Naive thymus-derived CD8-positive, alpha-beta T cell (primary cell): ENCODE data around the gene MUC20. TPM values are rescaled to one million over a fixed set of nuclear protein-coding genes. Genes with fewer than 3 reads are reported as not detected.

Source experiments
- ATAC-seq, 2 donors: fragments of 150-1000 bp; cut with Tn5 transposase in 1 of 2; sonication (Bioruptor Pico), chemical (Tn5 transposase) in 1 of 2; 1 replicate in 1 of 2; 2 replicates in 1 of 2; pipeline ENCODE4 v1.10.0; 2021; ENCODE audit warnings: mild to moderate bottlenecking in 2 of 2, moderate library complexity in 2 of 2
- POLR2A ChIA-PET: fragments of 350-600 bp; sonication (Branson Sonifier 250); formaldehyde crosslinking; loops from one replicate; lab custom pipeline; 2021; ENCODE audit warnings: antibody characterized with exemption; lab: Charles Lee
- DNase-seq, 10 donors: peaks; one replicate each; pipeline versions ENCODE4 v3.0.0 to v3.0.0-alpha.2; 2020 to 2022
- H3K27ac Mint-ChIP-seq, 10 donors: one replicate each; pipeline ENCODE4 v1.8.0; 2020 to 2022; ENCODE audit warnings: mild to moderate bottlenecking in 10 of 10, mixed read lengths in 10 of 10, moderate library complexity in 4 of 10, inconsistent platforms in 1 of 10
- H3K27me3 Mint-ChIP-seq, 5 donors: one replicate each; pipeline ENCODE4 v1.8.0; 2021 to 2022; ENCODE audit warnings: mixed read lengths in 5 of 5
- H3K36me3 Mint-ChIP-seq, 3 donors: one replicate each; pipeline ENCODE4 v1.8.0; 2020 to 2022; ENCODE audit warnings: mixed read lengths in 3 of 3, mild to moderate bottlenecking in 2 of 3, inconsistent platforms in 1 of 3
- H3K4me1 Mint-ChIP-seq, 4 donors: one replicate each; pipeline ENCODE4 v1.8.0; 2021 to 2022; ENCODE audit warnings: mixed read lengths in 4 of 4
- H3K4me3 Mint-ChIP-seq, 10 donors: one replicate each; pipeline ENCODE4 v1.8.0; 2020 to 2022; ENCODE audit warnings: mild to moderate bottlenecking in 10 of 10, mixed read lengths in 10 of 10, moderate library complexity in 6 of 10, inconsistent platforms in 1 of 10
- H3K9me3 Mint-ChIP-seq, 9 donors: one replicate each; pipeline ENCODE4 v1.8.0; 2020 to 2022; ENCODE audit warnings: mixed read lengths in 9 of 9, mild to moderate bottlenecking in 3 of 9, inconsistent platforms in 1 of 9, moderate library complexity in 1 of 9
- polyA plus RNA-seq, 3 donors: library from polyadenylated mRNA; unstranded; fragments of 300-500 nt; fragmentation: Illumina TruSeq; gene quantifications; one replicate each; pipeline ENCODE4 v1.2.3, GENCODE V29; 2021
- total RNA-seq, 8 experiments: library from RNA in 2 of 8; stranded (reverse) in 2 of 8; gene quantifications; one replicate each; pipeline ENCODE4 v1.2.3 and lab custom pipeline; 2021 to 2026

The MUC20 gene
- total and polyA plus RNA-seq, 5 experiments from 2014 or later, result 0.21 to 11.7 (median 5.3) TPM; not detected in 1

DNA sequence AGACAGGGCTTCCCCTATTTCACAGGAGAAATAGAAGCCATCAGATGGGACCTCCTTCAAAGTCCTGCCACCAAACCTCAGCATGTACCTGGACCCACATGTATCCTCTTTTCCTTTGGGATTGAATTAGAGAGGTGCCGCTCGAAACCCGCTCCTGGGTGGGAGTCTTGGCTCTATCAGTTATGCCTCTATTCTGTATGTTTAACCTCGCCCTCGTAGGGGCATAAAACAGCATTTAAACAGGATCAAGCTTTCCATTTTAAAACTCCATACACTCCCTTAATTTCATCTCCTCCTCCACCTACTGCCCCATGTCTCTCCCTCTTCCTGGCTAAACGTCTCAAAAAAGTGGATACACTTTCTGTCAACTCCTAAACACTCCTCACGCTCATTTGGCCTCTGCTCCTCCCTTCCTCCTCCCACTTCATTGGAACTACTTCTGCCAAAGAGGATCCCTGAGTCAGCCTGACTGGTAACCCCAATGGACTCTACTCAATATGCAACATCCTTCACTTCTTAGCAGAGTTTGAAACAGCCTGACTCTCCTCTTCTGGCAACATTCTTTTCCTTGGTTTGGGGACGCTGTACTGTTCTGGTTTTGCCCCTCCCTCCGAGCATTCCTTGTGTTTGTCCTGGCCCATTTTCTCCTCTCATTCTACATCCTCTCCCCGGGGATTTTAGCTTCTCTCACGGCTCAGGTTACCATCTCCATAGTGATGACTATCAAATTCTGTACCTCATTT, 23.0 kb upstream of the MUC20 start:
- H3K4me1 Mint-ChIP-seq, result peaks cover 0 to 8% (median 3%) of the 10 kb centered on the region in 4 donors
- H3K9me3 Mint-ChIP-seq, result no peaks in the 10 kb centered on the region
- no peak for ATAC-seq
- no peak overlapping the region for H3K4me3 Mint-ChIP-seq
- DNase-seq, result no peak
- peak overlapping the region in 6 of 10 donors; percentile 3 to 17 (median 12) for H3K27ac Mint-ChIP-seq
- POLR2A ChIA-PET, result no interaction called here
- no peaks in the 10 kb centered on the region for H3K27me3 Mint-ChIP-seq
- peaks cover 3 to 35% (median 21%) of the 10 kb centered on the region in 3 donors for H3K36me3 Mint-ChIP-seq

DNA sequence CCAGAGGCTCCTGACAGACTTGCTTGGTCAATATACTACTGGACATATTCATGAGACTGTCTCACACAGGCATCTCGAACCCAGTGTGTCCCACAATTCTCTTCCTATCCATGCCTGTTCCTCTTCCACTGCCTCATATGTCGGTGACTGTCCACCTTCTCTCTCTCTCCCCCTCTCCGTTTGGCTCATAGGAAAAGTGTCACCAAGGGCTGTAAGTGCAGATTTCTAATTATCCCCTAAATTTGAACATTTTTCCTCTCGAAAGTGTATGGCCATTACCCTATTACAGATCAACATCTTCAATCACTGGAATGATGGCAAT, 22.5 kb upstream of the MUC20 start:
- H3K27me3 Mint-ChIP-seq, result no peaks in the 10 kb centered on the region
- POLR2A ChIA-PET, result no interaction called here
- no peak overlapping the region for H3K4me3 Mint-ChIP-seq
- ATAC-seq, result no peak
- no peak for DNase-seq
- no peaks in the 10 kb centered on the region for H3K9me3 Mint-ChIP-seq
- H3K36me3 Mint-ChIP-seq, result peaks cover 0 to 30% (median 17%) of the 10 kb centered on the region in 3 donors
- peak overlapping the region in 2 of 10 donors; percentile 3 to 5 for H3K27ac Mint-ChIP-seq
- H3K4me1 Mint-ChIP-seq, result peaks cover 0 to 8% (median 3%) of the 10 kb centered on the region in 4 donors

DNA sequence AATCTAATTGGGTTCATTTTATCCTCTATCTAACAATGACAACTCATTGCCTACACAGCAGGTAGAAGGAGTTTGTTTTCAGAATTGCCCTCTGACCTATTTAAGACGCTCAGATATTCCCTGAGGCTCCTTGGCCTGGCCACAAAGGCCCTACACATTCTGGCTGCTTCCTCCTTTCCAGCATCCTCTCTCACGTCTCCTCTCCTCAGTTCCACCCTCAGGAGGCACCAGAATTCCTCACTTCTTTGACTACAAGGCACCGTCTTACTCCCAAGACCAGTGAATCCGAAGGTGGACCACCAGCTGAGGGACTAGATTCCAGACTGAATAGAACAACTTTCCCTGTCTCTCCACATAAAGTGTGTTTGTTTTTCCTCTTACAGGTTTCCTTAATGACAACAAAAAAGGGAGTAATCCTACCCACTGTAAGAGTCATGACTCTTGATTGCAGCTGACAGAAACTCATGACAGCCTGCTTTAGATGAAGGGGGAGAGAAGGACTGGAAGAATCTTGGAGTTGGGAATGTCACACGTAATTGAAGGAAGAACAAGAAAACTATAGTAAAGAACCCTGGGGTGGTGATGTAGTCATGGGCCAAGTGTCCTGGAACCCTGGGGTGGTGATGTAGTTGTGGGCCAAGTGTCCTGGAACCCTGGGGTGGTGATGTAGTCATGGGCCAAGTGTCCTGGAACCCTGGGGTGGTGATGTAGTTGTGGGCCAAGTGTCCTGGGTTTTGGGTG, 22.0 kb upstream of the MUC20 start:
- POLR2A ChIA-PET, result no interaction called here
- H3K4me1 Mint-ChIP-seq, result peaks cover 0 to 8% (median 3%) of the 10 kb centered on the region in 4 donors
- H3K27ac Mint-ChIP-seq, result peak overlapping the region in 3 of 10 donors; percentile 4 to 6 (median 5)
- no peak overlapping the region for H3K4me3 Mint-ChIP-seq
- H3K9me3 Mint-ChIP-seq, result no peaks in the 10 kb centered on the region
- H3K27me3 Mint-ChIP-seq, result no peaks in the 10 kb centered on the region
- H3K36me3 Mint-ChIP-seq, result peaks cover 0 to 25% (median 13%) of the 10 kb centered on the region in 3 donors
- DNase-seq (no peak), ATAC-seq (no peak)

DNA sequence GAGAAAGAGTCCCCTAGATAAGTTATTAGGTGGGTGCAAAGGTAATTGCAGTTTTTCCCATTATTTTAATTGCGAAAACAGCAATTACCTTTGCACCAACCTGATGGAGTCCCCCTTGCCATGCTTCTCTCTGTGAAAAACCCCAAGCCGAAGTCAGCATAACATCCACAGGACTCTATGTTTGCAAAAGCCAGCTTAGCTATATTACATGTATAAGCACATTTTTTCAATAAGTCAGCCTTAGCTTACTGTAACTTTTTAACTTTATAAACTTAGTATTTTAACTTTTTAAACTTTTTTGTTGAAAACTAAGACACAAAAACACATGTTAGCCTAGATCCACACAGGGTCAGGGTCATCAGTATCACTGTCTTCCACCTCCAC, 21.4 kb upstream of the MUC20 start:
- ATAC-seq, result no peak
- peaks cover 0 to 19% (median 11%) of the 10 kb centered on the region in 3 donors for H3K36me3 Mint-ChIP-seq
- H3K9me3 Mint-ChIP-seq, result no peaks in the 10 kb centered on the region
- no peak for DNase-seq
- POLR2A ChIA-PET, result no interaction called here
- H3K4me3 Mint-ChIP-seq, result no peak overlapping the region
- H3K4me1 Mint-ChIP-seq, result peaks cover 0 to 8% (median 3%) of the 10 kb centered on the region in 4 donors
- no peaks in the 10 kb centered on the region for H3K27me3 Mint-ChIP-seq
- peak overlapping the region in 4 of 10 donors; percentile 3 to 78 (median 20) for H3K27ac Mint-ChIP-seq

DNA sequence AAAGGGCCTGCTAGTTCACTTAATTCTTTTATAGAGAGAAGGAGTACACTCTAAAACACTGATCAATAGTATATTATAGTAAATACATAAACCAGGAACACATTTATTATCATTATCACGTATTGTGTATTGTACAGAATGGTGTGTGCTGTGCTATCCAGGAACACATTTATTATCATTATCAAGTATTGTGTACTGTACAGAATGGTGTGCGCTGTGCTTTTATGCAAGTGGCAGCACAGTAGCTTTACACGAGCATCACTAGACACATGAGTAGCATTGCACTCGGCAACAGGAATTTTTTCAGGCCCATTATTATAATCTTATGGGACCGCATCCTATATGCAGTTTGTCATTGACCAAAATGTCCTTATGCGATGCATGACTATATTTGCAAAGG, 20.9 kb upstream of the MUC20 start:
- Mint-ChIP-seq H3K27me3 (no peaks in the 10 kb centered on the region), H3K27ac (peak overlapping the region in 4 of 10 donors; percentile 1 to 78 (median 20)), H3K9me3 (no peaks in the 10 kb centered on the region), H3K4me1 (peaks cover 0 to 8% (median 3%) of the 10 kb centered on the region in 4 donors), H3K4me3 (no peak overlapping the region), H3K36me3 (peaks cover 0 to 19% (median 11%) of the 10 kb centered on the region in 3 donors)
- ATAC-seq (no peak), DNase-seq (no peak)
- POLR2A ChIA-PET, result no interaction called here

DNA sequence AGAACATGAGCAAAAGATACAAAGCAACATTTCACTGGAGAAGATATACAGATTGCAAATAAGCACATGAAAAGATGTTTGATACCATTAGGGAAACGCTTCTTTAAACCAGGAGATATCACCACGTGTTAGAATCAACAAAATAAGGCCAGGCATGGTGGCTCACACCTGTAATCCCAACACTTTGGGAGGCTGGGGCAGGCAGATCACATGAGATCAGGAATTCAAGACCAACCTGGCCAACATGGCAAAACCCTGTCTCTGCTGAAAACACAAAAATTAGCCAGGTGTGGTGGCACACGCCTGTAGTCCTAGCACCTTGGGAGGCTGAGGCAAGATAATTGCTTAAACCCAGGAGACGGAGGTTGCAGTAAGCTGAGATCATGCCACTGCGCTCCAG, 20.5 kb upstream of the MUC20 start:
- ATAC-seq, result no peak
- H3K27me3 Mint-ChIP-seq, result no peaks in the 10 kb centered on the region
- peak overlapping the region in 3 of 10 donors; percentile 1 to 37 (median 3) for H3K27ac Mint-ChIP-seq

DNA sequence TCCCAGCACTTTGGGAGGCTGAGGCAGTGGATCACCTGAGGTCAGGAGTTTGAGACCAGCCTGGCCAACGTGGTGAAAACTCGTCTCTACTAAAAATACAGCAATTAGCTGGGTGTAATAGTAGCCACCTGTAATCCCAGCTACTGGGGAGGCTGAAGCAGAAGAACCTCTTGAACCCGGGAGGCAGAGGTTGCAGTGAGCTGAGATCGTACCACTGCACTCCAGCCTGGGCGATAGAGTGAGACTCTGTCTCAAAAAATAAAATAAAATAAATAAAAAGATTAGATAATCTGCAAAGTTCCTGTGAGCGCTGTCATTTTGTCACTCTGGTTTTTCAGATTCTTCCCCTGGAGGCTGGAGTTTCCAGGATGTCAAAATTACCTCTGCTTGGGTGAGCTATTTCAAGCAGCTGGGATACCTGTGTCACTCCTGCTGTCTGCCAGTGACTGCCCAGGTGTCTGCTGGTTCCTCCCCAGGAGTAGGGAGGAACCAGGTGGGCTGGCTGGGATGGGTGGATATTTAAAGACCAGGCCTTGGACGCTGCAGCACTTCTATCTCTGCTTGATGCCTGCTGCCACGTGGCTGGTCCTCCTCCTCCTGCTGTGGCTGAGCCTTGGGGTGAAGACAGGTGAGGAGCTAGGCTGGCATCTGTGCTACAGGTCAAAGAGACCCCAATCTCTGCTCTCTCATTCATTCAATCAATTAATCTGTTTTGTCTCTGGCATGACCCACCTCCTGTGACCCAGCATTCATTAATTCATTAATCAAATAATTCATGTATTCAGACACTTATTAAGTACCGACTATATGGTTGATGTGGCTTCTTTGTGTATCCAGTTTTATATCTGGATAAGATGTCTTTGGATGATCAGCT, 19.5 kb upstream of the MUC20 start:
- peaks cover 0 to 8% (median 1%) of the 10 kb centered on the region in 4 donors for H3K4me1 Mint-ChIP-seq
- H3K36me3 Mint-ChIP-seq, result peaks cover 0 to 15% (median under 1%) of the 10 kb centered on the region in 3 donors
- POLR2A ChIA-PET, result interaction anchor here (0.7 kb wide), 1 partner anchor 20 kb away, joined by 4 read pairs; no protein-coding TSS in a partner anchor
- no peaks in the 10 kb centered on the region for H3K9me3 Mint-ChIP-seq
- H3K27me3 Mint-ChIP-seq, result no peaks in the 10 kb centered on the region
- H3K27ac Mint-ChIP-seq, result peak overlapping the region in 5 of 10 donors; percentile 12 to 58 (median 48)
- DNase-seq (no peak), ATAC-seq (no peak)
- H3K4me3 Mint-ChIP-seq, result no peak overlapping the region

More for the DNA sequence above, 20.5 kb upstream of the MUC20 start:
- peaks cover 0 to 8% (median 3%) of the 10 kb centered on the region in 4 donors for H3K4me1 Mint-ChIP-seq
- H3K9me3 Mint-ChIP-seq, result no peaks in the 10 kb centered on the region
- DNase-seq, result no peak
- no peak overlapping the region for H3K4me3 Mint-ChIP-seq
- peaks cover 0 to 19% (median 8%) of the 10 kb centered on the region in 3 donors for H3K36me3 Mint-ChIP-seq
- POLR2A ChIA-PET, result no interaction called here

DNA sequence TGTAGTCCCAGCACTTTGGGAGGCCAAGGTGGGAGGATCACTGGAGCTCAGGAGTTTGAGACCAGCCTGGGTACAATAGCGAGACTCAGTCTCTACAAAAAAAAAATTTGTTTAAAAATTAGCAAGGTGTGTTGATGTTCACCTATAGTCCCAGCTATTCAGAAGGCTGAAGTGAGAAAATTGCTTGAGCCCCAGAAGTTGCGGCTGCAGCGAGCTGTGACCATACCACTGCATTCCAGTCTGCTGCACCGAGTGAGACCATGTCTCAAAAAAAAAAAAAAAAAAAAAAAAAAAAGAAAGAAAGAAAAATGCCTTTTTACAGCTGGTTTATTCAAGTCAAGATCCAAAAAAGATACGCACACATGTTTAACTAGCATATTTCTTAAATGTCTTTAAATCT, 17.0 kb upstream of the MUC20 start:
- Mint-ChIP-seq H3K36me3 (peaks cover under 1 to 6% (median under 1%) of the 10 kb centered on the region in 3 donors), H3K27ac (no peak overlapping the region), H3K27me3 (no peaks in the 10 kb centered on the region), H3K4me1 (peaks cover 0 to 2% (median under 1%) of the 10 kb centered on the region in 4 donors), H3K4me3 (no peak overlapping the region), H3K9me3 (no peaks in the 10 kb centered on the region)
- DNase-seq (no peak), ATAC-seq (no peak)
- POLR2A ChIA-PET, result interaction anchor here (0.6 kb wide), 1 partner anchor 88 kb away, joined by 3 read pairs; no protein-coding TSS in a partner anchor

DNA sequence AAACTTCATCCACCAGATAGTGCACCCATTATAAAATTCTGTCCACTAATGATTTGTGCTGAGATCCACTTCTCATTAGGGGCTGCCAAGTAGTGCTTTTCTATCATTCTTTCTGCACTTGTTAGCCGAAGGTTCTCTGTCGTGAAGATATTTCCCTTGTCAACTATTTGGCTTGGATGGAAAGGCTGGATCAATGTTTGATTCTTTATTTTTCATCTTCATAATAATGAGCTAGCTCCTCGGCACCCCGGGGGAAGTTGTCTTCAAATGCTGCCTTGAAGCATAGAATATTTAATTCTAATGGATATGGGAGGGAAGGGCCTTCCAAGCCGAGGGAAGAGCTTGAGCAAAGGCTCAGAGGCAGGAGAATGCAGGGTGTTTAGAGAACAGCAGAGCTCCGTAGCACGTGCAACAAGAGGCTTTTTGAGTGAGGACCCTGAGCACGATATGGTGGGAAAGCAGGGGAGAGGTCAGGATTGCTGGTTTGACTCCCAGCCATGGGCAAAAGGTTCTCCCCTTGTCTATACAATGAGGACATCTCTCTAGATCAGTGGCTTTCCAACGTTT, 16.3 kb upstream of the MUC20 start:
- no peak overlapping the region for H3K27ac Mint-ChIP-seq
- DNase-seq, result no peak
- no peaks in the 10 kb centered on the region for H3K27me3 Mint-ChIP-seq
- peaks cover 0 to 2% (median 0%) of the 10 kb centered on the region in 4 donors for H3K4me1 Mint-ChIP-seq
- POLR2A ChIA-PET, result interaction anchor here (0.6 kb wide), 1 partner anchor 88 kb away, joined by 3 read pairs; no protein-coding TSS in a partner anchor
- no peak for ATAC-seq
- no peaks in the 10 kb centered on the region for H3K9me3 Mint-ChIP-seq
- H3K4me3 Mint-ChIP-seq, result no peak overlapping the region
- peaks cover 6 to 13% (median 8%) of the 10 kb centered on the region in 3 donors for H3K36me3 Mint-ChIP-seq

DNA sequence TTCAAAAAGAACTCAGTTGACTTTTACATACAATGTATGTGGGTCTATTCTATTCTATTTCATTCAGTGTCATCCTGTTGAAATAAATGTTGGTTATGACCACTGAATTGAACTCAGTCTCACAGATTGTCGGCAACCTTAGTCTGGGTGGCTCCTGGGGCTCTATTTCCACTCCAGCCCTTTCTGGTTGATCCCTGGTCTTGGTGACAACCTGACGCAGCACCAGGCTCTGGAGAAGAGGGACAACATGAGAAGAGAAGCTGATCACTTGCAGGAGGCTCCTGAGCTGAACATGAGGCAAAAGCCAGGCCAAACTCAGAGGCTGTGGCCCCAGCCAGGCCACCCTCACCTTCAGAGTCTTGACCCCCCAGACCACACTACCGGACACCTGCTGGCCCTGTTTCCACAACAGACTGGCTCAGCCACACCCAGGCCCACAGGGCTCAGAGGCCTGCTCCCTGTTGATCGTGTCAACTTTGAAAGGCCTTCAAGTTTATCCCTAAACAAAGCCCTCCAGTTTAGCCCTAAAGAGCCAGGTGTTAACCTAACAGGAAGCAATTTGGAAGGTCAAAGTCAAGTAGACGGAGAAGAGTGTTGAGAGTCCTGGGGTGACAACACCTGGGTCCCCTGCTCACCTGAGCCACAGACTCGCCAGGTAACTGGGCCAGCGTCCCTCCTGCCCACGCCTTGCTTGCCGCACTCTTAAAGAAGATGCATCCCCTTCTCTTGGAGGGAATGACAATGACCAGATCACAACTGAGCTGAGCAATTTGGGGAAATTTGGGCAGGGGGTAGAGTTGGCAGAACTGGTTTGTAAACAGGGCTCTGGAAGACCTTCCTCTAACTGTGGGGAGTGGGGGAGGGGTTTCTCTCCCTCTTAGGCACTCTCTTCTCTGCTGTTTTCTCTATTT, 15.4 kb upstream of the MUC20 start:
- Mint-ChIP-seq H3K27me3 (no peaks in the 10 kb centered on the region), H3K4me3 (no peak overlapping the region), H3K36me3 (peaks cover 6 to 21% (median 16%) of the 10 kb centered on the region in 3 donors), H3K9me3 (no peaks in the 10 kb centered on the region), H3K27ac (peak overlapping the region in 2 of 10 donors; percentile 17 to 53), H3K4me1 (peaks cover 0 to 3% (median 0%) of the 10 kb centered on the region in 4 donors)
- DNase-seq (no peak), ATAC-seq (no peak)
- POLR2A ChIA-PET, result no interaction called here

DNA sequence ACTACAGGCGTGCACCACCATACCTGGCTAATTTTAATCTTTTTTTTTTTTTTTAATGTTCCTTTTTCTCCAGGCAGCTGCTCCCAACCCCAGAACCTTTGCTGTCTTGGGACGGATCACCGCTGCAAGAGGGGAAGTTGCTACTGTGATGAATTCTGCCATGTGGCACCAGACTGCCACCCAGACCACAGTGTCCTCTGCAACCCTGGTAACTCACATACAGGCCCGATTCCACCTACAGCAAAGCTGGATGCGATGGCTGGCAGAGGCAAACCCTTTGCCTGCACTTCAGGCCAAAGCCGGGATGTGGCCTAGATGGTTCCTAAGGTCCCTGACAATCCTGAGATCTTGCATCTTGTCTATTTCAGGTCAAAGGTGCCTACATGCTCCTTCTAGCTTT, 12.7 kb upstream of the MUC20 start:
- H3K36me3 Mint-ChIP-seq, result peaks cover 6 to 41% (median 28%) of the 10 kb centered on the region in 3 donors
- DNase-seq (no peak), ATAC-seq (no peak)
- H3K4me1 Mint-ChIP-seq, result peaks cover 0 to 3% (median 0%) of the 10 kb centered on the region in 4 donors
- no peaks in the 10 kb centered on the region for H3K27me3 Mint-ChIP-seq
- no peak overlapping the region for H3K4me3 Mint-ChIP-seq
- no peak overlapping the region for H3K27ac Mint-ChIP-seq
- no peaks in the 10 kb centered on the region for H3K9me3 Mint-ChIP-seq
- POLR2A ChIA-PET, result interaction anchor here (0.6 kb wide), 1 partner anchor 13 kb away, joined by 6 read pairs; no protein-coding TSS in a partner anchor
